ENCODE measurements around the gene ADGRD2.

Gene ADGRD2

DNA sequence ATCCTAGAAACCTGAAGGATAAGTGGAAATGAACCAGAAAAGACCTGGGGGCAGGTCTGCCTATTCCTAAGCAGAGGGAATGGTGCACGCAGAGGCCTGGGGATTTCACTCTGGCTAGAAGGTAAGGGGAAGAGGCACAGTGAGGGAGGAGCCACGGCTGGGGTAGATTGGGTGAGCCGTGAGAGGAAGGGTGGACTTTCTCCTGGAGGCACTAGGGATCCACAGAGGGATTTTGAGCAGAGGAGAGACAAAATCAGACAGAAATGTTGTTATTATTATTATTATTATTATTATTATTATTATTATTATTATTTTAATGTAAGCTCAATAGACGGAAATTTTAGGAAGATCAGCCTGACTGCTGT, 3.0 kb upstream of the ADGRD2 start:
- TF ChIP-seq, protein P1, sequence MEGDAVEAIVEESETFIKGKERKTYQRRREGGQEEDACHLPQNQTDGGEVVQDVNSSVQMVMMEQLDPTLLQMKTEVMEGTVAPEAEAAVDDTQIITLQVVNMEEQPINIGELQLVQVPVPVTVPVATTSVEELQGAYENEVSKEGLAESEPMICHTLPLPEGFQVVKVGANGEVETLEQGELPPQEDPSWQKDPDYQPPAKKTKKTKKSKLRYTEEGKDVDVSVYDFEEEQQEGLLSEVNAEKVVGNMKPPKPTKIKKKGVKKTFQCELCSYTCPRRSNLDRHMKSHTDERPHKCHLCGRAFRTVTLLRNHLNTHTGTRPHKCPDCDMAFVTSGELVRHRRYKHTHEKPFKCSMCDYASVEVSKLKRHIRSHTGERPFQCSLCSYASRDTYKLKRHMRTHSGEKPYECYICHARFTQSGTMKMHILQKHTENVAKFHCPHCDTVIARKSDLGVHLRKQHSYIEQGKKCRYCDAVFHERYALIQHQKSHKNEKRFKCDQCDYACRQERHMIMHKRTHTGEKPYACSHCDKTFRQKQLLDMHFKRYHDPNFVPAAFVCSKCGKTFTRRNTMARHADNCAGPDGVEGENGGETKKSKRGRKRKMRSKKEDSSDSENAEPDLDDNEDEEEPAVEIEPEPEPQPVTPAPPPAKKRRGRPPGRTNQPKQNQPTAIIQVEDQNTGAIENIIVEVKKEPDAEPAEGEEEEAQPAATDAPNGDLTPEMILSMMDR (IDR thresholded peaks at IDR 0.05; ENCODE audit: low read depth, low read length, poor library complexity, severe bottlenecking), result peak; percentile 33
- no peak for TF ChIP-seq EZH2phosphoT487 (IDR thresholded peaks at IDR 0.05; ENCODE audit: borderline replicate concordance, low read length)
- no peaks in the 10 kb centered on the region for H3K79me2 ChIP-seq (ENCODE audit: control insufficient read depth, low read length)
- H3K4me2 ChIP-seq (ENCODE audit: low read length), result no peak overlapping the region
- H3K27me3 ChIP-seq (ENCODE audit: control insufficient read depth, low read length), result no peaks in the 10 kb centered on the region
- H3K9me2 ChIP-seq (replicated peaks; ENCODE audit: control insufficient read depth, low read length), result no peaks in the 10 kb centered on the region
- no peaks in the 10 kb centered on the region for H3K9me3 ChIP-seq (ENCODE audit: control insufficient read depth, insufficient read depth, low read length)
- H3K27ac ChIP-seq (ENCODE audit: low read depth, low read length), result no peak overlapping the region
- H3K4me1 ChIP-seq (ENCODE audit: control insufficient read depth, low read length), result no peaks in the 10 kb centered on the region
- H3F3A ChIP-seq (ENCODE audit: control insufficient read depth, insufficient read depth), result no peaks in the 10 kb centered on the region
- no peaks in the 10 kb centered on the region for H4K20me1 ChIP-seq (ENCODE audit: control insufficient read depth, insufficient read depth, low read depth, low read length)
- no peak overlapping the region for H3K4me3 ChIP-seq (ENCODE audit: low read length)
- no peaks in the 10 kb centered on the region for H3K36me3 ChIP-seq (ENCODE audit: control insufficient read depth, low read length)

- Histone ChIP-seq H3K4me3 (ENCODE audit: low read length) (no peak overlapping the region), H3F3A (ENCODE audit: control insufficient read depth, insufficient read depth) (no peaks in the 10 kb centered on the region)
Measured at GRCh38 chr9:124448019-124448418, 2.2 kb upstream of the ADGRD2 start.

DNA sequence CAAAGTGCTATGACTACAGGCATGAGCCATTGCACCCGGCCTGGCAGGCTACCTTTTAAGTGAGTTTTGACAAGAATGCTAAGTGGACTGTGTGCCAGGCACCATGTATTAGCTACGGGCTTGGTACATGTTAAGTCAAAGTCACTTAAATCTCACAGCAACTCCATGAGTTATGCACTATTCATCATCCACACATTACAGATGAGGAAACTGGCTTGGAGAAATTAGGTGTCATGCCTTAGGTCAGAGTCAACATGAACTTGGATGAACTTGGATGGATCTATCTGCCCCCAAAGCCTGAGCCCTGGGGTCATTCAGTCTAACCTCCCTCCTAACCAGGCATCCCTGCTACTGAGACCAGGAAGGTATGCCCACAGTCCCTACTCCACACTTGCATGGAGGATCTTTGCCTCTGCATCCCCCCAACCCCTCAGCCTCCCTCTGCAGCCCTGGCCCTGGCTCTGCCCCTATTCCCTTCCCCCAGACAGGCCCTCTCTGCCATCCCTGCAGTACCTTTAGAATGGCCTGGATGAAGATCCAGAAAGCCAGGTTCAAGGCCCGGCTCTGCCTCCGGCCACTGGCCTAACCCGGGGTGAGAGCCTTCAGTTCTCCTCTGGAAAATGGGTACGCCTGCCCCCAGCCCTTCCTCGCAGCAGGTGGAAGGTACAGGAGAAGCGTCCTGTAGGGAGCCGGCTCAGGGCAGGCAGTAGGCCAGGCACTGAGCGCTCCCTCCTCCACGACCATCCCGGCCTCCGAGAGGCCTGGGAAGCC, 685 bp upstream of the ADGRD2 start:
- Histone ChIP-seq H3K27ac (ENCODE audit: low read depth, low read length) (no peak overlapping the region), H3K79me2 (ENCODE audit: control insufficient read depth, low read length) (no peaks in the 10 kb centered on the region), H3K36me3 (ENCODE audit: control insufficient read depth, low read length) (no peaks in the 10 kb centered on the region), H3K4me1 (ENCODE audit: control insufficient read depth, low read length) (no peaks in the 10 kb centered on the region), H3K27me3 (ENCODE audit: control insufficient read depth, low read length) (no peaks in the 10 kb centered on the region), H3K9me2 (replicated peaks; ENCODE audit: control insufficient read depth, low read length) (no peaks in the 10 kb centered on the region), H3K4me2 (ENCODE audit: low read length) (no peak overlapping the region), H3F3A (ENCODE audit: control insufficient read depth, insufficient read depth) (no peaks in the 10 kb centered on the region), H3K4me3 (ENCODE audit: low read length) (no peak overlapping the region), H3K9me3 (ENCODE audit: control insufficient read depth, insufficient read depth, low read length) (no peaks in the 10 kb centered on the region), H4K20me1 (ENCODE audit: control insufficient read depth, insufficient read depth, low read depth, low read length) (no peaks in the 10 kb centered on the region)
- TF ChIP-seq, protein P1 (IDR thresholded peaks at IDR 0.05; ENCODE audit: low read depth, low read length, poor library complexity, severe bottlenecking), result no peak
- TF ChIP-seq EZH2phosphoT487 (IDR thresholded peaks at IDR 0.05; ENCODE audit: borderline replicate concordance, low read length), result no peak

More at GRCh38 chr9:124448019-124448418, 2.2 kb upstream of the ADGRD2 start:
- Histone ChIP-seq H3K36me3 (ENCODE audit: control insufficient read depth, low read length) (no peaks in the 10 kb centered on the region), H3K9me2 (replicated peaks; ENCODE audit: control insufficient read depth, low read length) (no peaks in the 10 kb centered on the region), H3K9me3 (ENCODE audit: control insufficient read depth, insufficient read depth, low read length) (no peaks in the 10 kb centered on the region), H3K27me3 (ENCODE audit: control insufficient read depth, low read length) (no peaks in the 10 kb centered on the region), H3K4me1 (ENCODE audit: control insufficient read depth, low read length) (no peaks in the 10 kb centered on the region), H3K27ac (ENCODE audit: low read depth, low read length) (no peak overlapping the region), H3K4me2 (ENCODE audit: low read length) (no peak overlapping the region), H4K20me1 (ENCODE audit: control insufficient read depth, insufficient read depth, low read depth, low read length) (no peaks in the 10 kb centered on the region), H3K79me2 (ENCODE audit: control insufficient read depth, low read length) (no peaks in the 10 kb centered on the region)
- TF ChIP-seq, protein P1 (IDR thresholded peaks at IDR 0.05; ENCODE audit: low read depth, low read length, poor library complexity, severe bottlenecking), result no peak
- no peak for TF ChIP-seq EZH2phosphoT487 (IDR thresholded peaks at IDR 0.05; ENCODE audit: borderline replicate concordance, low read length)

Measured in DOHH2 (cell line).